Immature natural killer cell (primary cell): Measurements from ENCODE around the gene TRIM26. TPM values are rescaled to one million over a fixed set of nuclear protein-coding genes. Genes with fewer than 3 reads are reported as not detected.

Source experiments
- DNase-seq, 3 donors: peaks; one replicate each; pipeline ENCODE4 v3.0.0; 2022; ENCODE audit warnings: mixed read lengths in 1 of 3
- H3K27ac Mint-ChIP-seq, 6 donors: one replicate each; pipeline ENCODE4 v1.8.0; 2020; ENCODE audit warnings: mixed read lengths in 6 of 6, mild to moderate bottlenecking in 5 of 6, inconsistent platforms in 4 of 6, moderate library complexity in 3 of 6
- H3K27me3 Mint-ChIP-seq, 3 donors: one replicate each; pipeline ENCODE4 v1.8.0; 2020 to 2021; ENCODE audit warnings: low read depth in 3 of 3, mild to moderate bottlenecking in 3 of 3, mixed read lengths in 3 of 3, moderate library complexity in 3 of 3, inconsistent platforms in 1 of 3
- H3K36me3 Mint-ChIP-seq, 3 donors: one replicate each; pipeline ENCODE4 v1.8.0; 2020; ENCODE audit warnings: mixed read lengths in 3 of 3, inconsistent platforms in 2 of 3, mild to moderate bottlenecking in 2 of 3
- H3K4me1 Mint-ChIP-seq, 2 donors: one replicate each; pipeline ENCODE4 v1.8.0; 2020; ENCODE audit warnings: inconsistent platforms in 2 of 2, mild to moderate bottlenecking in 2 of 2, mixed read lengths in 2 of 2, moderate library complexity in 1 of 2
- H3K4me3 Mint-ChIP-seq, 5 donors: one replicate each; pipeline ENCODE4 v1.8.0; 2020; ENCODE audit warnings: mild to moderate bottlenecking in 5 of 5, mixed read lengths in 5 of 5, inconsistent platforms in 3 of 5, moderate library complexity in 3 of 5
- H3K9me3 Mint-ChIP-seq, 6 donors: one replicate each; pipeline ENCODE4 v1.8.0; 2020; ENCODE audit warnings: mild to moderate bottlenecking in 6 of 6, mixed read lengths in 6 of 6, inconsistent platforms in 4 of 6, moderate library complexity in 3 of 6
- polyA plus RNA-seq, 3 donors: library from polyadenylated mRNA; unstranded; fragments of 300-500 nt; fragmentation: Illumina TruSeq; gene quantifications; one replicate each; pipeline ENCODE4 v1.2.3, GENCODE V29; 2021

TRIM26 gene
- polyA plus RNA-seq, 3 donors from 2014 or later = 11.6 to 65.0 (median 22.7) TPM

GRCh38 chr6:30160785-30161531 is 52.2 kb downstream of the TRIM26 start, which contains the start of gene TRIM10:
Gene TRIM10, minus strand, starts transcription at chr6:30161211. Its CDS starts 353 bp downstream, at chr6:30160858.
- H3K9me3 Mint-ChIP-seq = no peaks in the 10 kb centered on the region
- H3K36me3 Mint-ChIP-seq = no peaks in the 10 kb centered on the region
- peaks cover 0 to 6% (median 5%) of the 10 kb centered on the region in 3 donors for H3K27me3 Mint-ChIP-seq
- DNase-seq = no peak
- H3K4me1 Mint-ChIP-seq = no peaks in the 10 kb centered on the region
- no peak within 1 kb of the TSS for H3K4me3 Mint-ChIP-seq
- no peak within 1 kb of the TSS for H3K27ac Mint-ChIP-seq

DNA sequence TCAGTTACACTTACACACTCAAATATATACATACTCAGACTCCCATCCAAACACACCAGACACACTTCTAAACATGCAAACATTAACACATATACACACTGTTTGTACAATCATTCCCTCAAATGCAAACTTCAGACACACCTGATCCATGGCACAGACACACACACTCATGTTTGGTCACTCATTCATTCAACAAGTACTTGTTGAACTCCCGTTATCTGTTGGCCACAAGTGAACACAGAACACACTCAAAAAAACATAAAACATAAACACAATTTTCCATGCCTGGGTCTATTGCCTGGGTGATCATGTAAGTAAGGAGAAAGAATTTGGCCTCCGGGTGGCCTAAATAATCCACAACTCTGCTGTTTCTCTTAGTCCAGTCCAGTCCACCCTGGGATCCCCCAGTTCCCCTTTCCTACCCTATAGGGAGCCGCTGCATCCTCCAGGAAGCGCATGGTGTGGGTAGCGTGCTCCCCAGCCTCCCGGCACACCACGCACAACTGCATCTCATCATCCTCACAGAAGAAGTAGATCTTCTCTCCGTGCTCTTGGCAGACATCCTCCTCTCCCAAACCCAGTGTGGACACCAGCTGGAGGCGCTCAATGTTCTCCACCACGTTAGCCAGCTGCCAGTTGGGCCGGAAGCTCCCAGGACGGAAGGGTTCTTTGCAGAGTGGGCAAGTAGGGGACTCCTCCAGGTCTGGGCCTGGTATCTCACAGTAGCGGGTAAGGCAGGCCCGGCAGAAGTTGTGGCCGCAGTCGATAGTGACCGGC is 53.0 kb downstream of the TRIM26 start:
- Mint-ChIP-seq H3K27me3 (peaks cover 0 to 5% (median 2%) of the 10 kb centered on the region in 3 donors), H3K27ac (no peak overlapping the region), H3K4me1 (no peaks in the 10 kb centered on the region), H3K9me3 (no peaks in the 10 kb centered on the region), H3K36me3 (no peaks in the 10 kb centered on the region), H3K4me3 (no peak overlapping the region)
- no peak for DNase-seq

DNA sequence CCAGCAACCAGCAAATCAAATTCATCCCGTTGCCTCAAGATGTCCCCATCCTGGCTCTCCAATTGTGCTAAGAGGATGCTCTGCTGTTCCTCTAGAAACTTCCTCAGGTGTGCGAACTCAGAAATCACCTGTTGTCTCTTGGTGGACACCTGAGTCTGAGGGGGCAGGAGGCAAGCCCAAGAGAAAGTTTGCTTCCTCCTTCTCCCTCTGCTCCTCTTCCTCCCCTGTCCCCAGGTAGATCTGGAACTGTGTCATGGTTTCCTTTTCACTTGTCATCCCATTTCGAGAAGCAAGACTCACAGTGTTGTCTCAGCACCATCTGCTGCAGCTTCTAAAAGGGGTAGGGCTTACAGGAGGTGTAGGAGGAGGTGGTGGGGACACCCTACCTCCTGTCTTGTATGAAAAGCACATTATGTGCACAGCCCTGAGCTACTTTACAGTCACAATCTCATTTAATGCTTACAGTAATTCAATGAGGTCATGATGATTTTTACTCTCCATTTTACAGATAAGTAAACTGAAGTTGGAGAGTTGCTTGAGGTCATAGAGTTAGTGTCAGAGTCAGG is 54.6 kb downstream of the TRIM26 start:
- Mint-ChIP-seq H3K27me3 (peaks cover 0 to 6% (median 2%) of the 10 kb centered on the region in 3 donors), H3K9me3 (no peaks in the 10 kb centered on the region), H3K36me3 (no peaks in the 10 kb centered on the region), H3K27ac (no peak overlapping the region), H3K4me3 (no peak overlapping the region), H3K4me1 (no peaks in the 10 kb centered on the region)
- DNase-seq = no peak

- DNase-seq = no peak
- H3K27me3 Mint-ChIP-seq = peaks cover 0 to 6% (median 2%) of the 10 kb centered on the region in 3 donors
- H3K27ac Mint-ChIP-seq = no peak overlapping the region
- H3K4me1 Mint-ChIP-seq = no peaks in the 10 kb centered on the region
- no peaks in the 10 kb centered on the region for H3K36me3 Mint-ChIP-seq
- H3K4me3 Mint-ChIP-seq = no peak overlapping the region
- no peaks in the 10 kb centered on the region for H3K9me3 Mint-ChIP-seq
These were observed 55.2 kb downstream of the TRIM26 start for GRCh38 chr6:30157999-30158398.

DNA sequence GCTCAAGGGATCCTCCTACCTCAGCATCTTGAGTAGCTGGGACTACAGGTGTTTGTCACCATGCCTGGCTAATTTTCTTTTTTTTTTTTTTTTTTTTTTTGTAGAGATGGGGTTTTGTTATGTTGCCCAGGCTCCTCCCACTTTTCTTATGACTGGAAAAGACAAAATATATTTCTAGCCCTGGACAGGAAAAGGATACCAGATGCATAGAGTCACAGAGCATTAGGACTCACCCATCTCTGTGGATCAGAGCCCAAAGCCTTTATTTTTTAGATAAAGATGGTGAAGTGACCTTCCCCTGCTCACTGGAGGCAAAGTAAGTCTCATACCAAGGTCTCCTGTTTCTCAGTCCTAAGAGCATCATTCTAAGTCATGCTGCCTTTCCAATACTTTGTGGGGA is 55.6 kb downstream of the TRIM26 start:
- H3K27ac Mint-ChIP-seq = no peak overlapping the region
- peaks cover 0 to 6% (median 2%) of the 10 kb centered on the region in 3 donors for H3K27me3 Mint-ChIP-seq
- DNase-seq = no peak
- no peaks in the 10 kb centered on the region for H3K4me1 Mint-ChIP-seq
- H3K36me3 Mint-ChIP-seq = no peaks in the 10 kb centered on the region
- H3K4me3 Mint-ChIP-seq = no peak overlapping the region
- H3K9me3 Mint-ChIP-seq = no peaks in the 10 kb centered on the region

DNA sequence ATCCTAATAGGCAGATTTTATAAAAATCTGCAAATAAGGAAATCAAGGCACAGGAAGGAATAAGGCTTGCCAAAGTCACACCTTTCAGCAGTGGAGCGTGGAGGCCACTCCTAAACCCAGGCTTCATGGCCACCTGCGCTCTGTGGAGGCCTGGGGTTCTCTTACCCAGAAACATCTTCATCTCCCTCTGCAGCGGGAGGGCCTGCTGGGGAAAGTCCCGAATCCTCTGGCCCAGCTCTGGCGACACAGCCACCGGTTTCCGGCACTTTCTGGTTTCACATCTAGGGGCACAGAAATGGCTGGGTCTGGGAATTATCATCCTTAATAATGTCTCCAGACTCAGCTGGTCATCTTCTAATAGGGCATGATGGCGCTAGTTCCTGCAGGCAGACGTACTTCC is 56.4 kb downstream of the TRIM26 start:
- Mint-ChIP-seq H3K27me3 (peaks cover 0 to 6% (median 0%) of the 10 kb centered on the region in 3 donors), H3K9me3 (no peaks in the 10 kb centered on the region), H3K36me3 (no peaks in the 10 kb centered on the region), H3K27ac (no peak overlapping the region), H3K4me1 (peaks cover 0 to 2% of the 10 kb centered on the region in 2 donors), H3K4me3 (no peak overlapping the region)
- DNase-seq = no peak

DNA sequence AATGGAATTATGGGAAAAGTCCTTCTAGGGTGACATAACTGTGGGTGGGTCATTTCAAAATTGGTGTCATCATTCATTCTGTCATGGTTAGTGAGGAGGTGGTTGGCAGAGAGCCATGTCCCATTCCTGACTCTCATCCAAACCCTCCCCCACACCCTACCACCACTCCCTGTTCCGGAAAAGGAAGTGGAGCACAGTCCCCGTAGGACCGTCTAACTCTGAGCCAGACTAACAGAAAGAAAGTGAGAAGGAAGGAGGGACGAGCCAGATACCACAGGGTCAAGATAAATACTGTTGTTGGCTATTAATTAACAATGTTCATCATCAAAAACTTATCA is 57.0 kb downstream of the TRIM26 start:
- Mint-ChIP-seq H3K36me3 (no peaks in the 10 kb centered on the region), H3K4me3 (no peak overlapping the region), H3K4me1 (peaks cover 4 to 7% of the 10 kb centered on the region in 2 donors), H3K27ac (no peak overlapping the region), H3K9me3 (no peaks in the 10 kb centered on the region), H3K27me3 (peaks cover 0 to 6% (median 0%) of the 10 kb centered on the region in 3 donors)
- DNase-seq = no peak

GRCh38 chr6:30155520-30156261 is 57.5 kb downstream of the TRIM26 start:
- Mint-ChIP-seq H3K4me1 (peaks cover 4 to 8% of the 10 kb centered on the region in 2 donors), H3K9me3 (no peaks in the 10 kb centered on the region), H3K27ac (no peak overlapping the region), H3K36me3 (no peaks in the 10 kb centered on the region), H3K27me3 (peaks cover 0 to 6% (median 0%) of the 10 kb centered on the region in 3 donors), H3K4me3 (no peak overlapping the region)
- no peak for DNase-seq

DNA sequence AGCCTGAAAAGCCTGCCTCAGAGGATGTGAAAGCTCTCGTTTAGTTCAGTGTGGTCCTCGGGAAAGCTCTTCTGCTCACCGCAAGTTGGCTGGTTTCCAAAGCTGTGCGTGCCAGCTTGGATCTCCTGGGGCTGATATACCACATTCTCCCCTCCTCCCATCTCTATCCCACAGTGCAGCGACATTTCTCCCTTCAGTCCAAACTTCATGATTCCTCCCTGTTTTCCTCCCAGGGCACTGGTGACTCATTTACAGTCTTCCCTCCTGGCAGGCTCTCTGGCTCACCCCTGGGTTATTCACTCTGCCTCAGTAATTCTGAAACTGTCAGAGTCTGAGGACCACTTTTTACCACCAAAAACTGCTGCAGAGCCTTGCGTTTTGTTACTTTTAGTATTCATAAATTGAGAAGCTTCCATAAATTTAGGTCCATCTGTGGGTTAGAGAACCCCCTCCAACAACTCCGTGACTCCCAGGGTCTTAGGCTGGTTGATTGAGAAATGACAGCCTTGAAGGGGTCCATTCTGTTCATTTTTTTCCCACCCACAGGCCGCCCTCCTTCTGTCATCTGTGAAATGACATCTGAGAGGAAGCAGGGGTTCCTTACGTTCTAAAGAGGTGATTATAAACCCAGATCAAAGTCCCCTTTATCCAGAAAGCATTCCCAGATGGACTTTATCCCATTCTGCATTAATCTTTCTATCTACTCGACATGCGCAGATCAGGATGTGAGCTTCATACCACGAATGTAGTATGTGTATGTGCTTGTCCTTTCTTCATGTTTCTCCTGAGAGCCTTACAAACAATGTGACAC is 58.3 kb downstream of the TRIM26 start:
- peaks cover 0 to 6% (median 0%) of the 10 kb centered on the region in 3 donors for H3K27me3 Mint-ChIP-seq
- H3K9me3 Mint-ChIP-seq = no peaks in the 10 kb centered on the region
- H3K4me3 Mint-ChIP-seq = no peak overlapping the region
- H3K36me3 Mint-ChIP-seq = no peaks in the 10 kb centered on the region
- H3K27ac Mint-ChIP-seq = no peak overlapping the region
- peaks cover 4 to 8% of the 10 kb centered on the region in 2 donors for H3K4me1 Mint-ChIP-seq
- no peak for DNase-seq

GRCh38 chr6:30154061-30154460 is 59.1 kb downstream of the TRIM26 start:
- Mint-ChIP-seq H3K27ac (no peak overlapping the region), H3K27me3 (peaks cover 0 to 6% (median 0%) of the 10 kb centered on the region in 3 donors), H3K36me3 (no peaks in the 10 kb centered on the region), H3K9me3 (no peaks in the 10 kb centered on the region), H3K4me1 (peaks cover 4 to 8% of the 10 kb centered on the region in 2 donors), H3K4me3 (no peak overlapping the region)
- DNase-seq = no peak

- H3K27ac Mint-ChIP-seq = no peak overlapping the region
- peaks cover 4 to 8% of the 10 kb centered on the region in 2 donors for H3K4me1 Mint-ChIP-seq
- H3K27me3 Mint-ChIP-seq = peaks cover 0 to 8% (median 0%) of the 10 kb centered on the region in 3 donors
These were observed 60.1 kb downstream of the TRIM26 start for GRCh38 chr6:30152910-30153610.

DNA sequence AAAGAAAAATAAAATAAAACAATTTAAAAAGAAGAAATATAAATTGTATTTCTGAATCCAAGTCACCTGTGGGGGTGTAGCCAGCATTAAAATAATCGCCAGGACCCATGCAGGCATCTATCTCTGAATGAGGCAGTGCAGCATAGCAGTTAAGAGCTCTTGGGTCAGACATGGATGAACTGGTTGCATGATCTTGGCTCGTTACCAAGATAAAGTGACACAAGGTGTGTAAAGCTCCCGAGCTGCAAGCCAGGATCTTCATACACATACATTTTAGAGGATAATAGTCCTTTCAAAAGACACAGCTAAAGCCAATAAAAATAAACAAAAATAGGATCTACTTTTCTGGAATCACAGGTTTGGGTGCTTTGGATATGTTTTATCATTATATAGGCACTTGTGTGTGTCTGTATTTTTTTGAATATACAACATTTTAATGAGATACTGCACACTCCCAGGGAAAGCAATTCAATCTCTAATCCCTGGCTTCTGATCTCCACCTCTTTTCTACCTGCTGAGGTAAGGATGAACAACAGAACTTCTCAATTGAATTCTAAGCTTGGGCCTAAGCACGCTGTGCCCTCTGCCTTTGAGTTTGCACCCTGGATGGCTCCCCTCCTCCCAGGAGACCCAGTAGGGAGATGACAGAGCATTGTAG is 61.1 kb downstream of the TRIM26 start:
- H3K4me1 Mint-ChIP-seq = peaks cover 4 to 8% of the 10 kb centered on the region in 2 donors
- no peak for DNase-seq
- peaks cover 0 to 15% (median 0%) of the 10 kb centered on the region in 3 donors for H3K27me3 Mint-ChIP-seq
- H3K27ac Mint-ChIP-seq = no peak overlapping the region
- H3K4me3 Mint-ChIP-seq = no peak overlapping the region
- H3K36me3 Mint-ChIP-seq = no peaks in the 10 kb centered on the region
- H3K9me3 Mint-ChIP-seq = no peaks in the 10 kb centered on the region

More at GRCh38 chr6:30152910-30153610, 60.1 kb downstream of the TRIM26 start:
- Mint-ChIP-seq H3K36me3 (no peaks in the 10 kb centered on the region), H3K4me3 (no peak overlapping the region), H3K9me3 (no peaks in the 10 kb centered on the region)
- DNase-seq = no peak
